DMS153 treated with DMSO at 0.1 percent for 48 hours (cell line): Measurements from ENCODE around the gene C15orf39.
"Not testable (repeated sequence)": the region's sequence is repeated elsewhere in the genome, so short reads cannot be mapped to it uniquely, and the experiment has no call there.

ENCODE experiments used
- DNase-seq: peaks from one replicate; lab custom pipeline; 2025; ENCODE audit not compliant: unreplicated experiment; lab: John Stamatoyannopoulos, UW

The C15orf39 gene

DNA sequence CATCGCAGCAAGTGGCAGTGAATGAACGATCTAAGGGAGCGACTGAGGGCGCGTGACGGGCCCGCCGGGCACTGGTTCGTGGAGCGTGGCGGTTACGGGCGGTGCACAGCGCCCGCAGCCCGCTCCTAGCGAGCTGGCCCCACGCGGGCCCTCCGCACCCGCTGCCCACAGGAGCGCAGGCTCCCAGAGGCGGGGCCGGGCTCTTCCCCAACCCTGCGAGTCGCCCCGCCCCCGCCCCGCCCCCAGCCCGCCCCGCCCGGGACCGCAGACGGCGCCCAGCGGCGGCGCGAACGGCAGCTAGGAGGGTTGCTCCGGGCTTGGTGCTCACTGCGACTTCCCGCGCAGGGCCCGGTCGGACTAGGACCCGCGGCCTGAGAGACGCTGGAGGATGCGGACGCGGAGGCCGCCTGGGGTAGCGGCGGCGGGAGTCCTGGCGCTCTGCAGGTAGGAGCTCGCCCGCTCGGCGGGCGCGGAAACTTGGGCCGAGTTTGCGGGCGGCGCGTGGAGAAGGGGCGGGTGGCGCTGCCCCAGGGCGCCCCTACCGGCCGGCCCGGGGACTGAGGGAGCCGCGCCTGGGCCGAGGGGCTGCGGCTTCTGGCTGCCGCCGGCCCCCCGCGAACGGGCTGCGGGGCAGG is at the start of gene C15orf39:
TSS of gene C15orf39 (plus strand) at position 267 of the 635 bp plus-strand sequence. CDS start 4,167 bp downstream, outside the sequence.
- peak; percentile 16 for DNase-seq

DNA sequence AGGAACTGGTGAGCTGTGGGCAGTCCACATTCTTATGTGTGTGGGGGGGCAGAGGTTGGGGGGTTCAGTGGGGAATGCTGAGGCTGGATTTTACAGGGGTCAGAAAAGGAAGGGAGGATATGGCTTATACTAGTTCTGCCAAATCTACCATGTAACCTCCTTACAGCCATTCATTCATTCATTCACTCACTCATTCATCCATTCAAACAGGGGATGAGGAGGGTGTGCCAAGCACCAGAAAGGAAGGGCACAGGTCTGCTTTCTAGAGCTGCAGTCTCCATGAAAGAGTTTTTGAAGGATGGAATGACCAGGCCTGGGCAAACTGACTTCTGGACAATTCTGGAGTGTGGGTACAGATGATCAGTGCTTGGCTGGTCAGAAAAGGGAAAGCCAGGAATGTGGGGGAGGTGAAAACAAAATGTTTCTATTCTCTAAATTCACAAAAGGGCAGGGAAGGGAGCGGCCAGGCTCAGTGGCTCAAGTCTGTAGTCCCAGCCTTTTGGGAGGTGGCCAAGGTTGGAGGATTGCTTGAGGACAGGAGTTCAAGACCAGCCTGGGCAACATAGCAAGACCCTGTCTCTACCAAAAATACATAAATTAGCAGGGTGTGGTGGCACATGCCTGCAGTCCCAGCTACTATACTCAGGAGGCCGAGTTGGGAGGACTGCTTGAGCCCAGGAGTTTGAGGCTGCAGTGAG is 49.2 kb upstream of the C15orf39 start:
- DNase-seq: no peak

DNA sequence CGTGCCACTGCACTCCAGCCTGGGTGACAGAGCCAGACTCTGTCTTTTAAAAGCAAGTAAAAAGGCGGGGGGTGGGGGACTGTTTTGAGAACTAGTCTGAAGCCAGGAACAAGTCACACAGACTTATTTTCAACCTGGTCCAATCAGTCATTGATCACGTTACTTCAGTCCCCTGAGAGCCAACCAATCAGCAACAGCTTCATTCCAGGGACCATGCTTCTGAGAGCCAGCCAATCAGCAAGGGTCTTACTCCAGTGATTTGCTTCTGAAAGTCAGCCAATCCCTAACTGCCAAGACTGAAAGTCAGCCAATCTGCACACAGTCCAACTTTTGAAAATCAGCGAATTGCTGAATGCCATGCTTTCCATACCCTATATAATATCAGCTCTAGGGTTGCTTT is 48.6 kb upstream of the C15orf39 start:
- no peak for DNase-seq

DNA sequence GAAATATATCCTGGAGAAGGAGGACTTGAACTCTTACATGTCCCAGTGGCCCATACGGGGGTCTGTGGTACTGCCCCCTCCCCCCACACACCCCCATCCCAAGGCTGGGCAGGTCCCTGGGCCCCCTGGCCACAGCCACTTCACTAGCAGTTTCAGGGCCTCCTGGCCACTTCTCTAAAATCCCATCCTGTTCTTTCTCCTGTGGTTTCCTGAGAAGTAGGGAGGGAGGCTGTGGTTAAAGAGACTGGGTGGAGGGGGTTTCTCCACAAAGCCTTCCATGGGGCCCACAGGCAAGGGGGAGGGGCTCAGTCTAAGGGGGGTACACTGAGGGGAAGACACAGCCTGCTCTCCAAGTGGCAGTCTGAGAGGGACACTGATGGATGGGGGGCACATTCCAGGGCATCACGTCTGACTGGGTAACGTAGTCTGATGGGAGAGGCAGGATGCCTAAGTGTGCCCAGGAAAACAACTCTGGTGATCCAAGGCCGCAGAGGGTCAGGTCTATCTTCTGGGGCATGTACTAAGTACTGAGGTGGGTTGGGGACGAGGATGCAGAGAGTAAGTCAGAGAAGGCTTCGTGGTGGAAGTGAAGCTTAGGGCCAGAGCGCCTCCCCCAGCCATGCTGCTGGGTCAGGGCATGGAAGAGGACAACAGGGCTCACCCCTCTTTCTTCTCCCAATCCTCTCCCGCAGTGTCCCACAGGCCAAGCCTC is 48.0 kb upstream of the C15orf39 start:
- DNase-seq: no peak

DNA sequence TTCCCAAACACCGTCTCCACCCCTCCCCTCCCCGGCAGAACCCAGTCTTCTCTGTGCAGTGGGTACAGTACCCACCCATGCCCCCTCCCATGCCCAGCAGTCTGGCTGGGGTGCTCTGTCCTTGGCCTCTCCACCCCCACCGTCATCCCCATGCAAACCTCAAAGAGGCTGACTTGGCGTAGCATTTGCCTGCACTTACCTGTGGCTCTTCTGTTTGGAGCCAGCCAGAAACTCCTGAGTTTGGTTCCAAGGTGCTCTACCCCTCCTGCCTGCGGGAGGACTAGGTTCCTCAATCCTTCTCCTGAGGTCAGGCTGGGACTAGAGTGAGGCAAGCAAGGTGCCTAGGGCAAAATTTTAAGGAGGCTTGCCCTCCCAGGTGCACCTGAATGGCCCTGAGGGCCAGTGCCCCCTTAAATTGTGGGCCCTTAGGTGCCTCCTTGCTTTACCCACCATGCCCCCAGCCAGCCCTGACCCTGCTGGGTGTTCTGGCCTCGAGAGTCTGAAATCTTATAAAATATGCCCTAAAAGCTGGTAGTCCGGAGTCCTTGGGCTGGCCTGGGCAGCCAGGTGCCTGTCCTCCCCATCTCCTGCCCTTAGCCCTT is 47.1 kb upstream of the C15orf39 start:
- DNase-seq: no peak

DNA sequence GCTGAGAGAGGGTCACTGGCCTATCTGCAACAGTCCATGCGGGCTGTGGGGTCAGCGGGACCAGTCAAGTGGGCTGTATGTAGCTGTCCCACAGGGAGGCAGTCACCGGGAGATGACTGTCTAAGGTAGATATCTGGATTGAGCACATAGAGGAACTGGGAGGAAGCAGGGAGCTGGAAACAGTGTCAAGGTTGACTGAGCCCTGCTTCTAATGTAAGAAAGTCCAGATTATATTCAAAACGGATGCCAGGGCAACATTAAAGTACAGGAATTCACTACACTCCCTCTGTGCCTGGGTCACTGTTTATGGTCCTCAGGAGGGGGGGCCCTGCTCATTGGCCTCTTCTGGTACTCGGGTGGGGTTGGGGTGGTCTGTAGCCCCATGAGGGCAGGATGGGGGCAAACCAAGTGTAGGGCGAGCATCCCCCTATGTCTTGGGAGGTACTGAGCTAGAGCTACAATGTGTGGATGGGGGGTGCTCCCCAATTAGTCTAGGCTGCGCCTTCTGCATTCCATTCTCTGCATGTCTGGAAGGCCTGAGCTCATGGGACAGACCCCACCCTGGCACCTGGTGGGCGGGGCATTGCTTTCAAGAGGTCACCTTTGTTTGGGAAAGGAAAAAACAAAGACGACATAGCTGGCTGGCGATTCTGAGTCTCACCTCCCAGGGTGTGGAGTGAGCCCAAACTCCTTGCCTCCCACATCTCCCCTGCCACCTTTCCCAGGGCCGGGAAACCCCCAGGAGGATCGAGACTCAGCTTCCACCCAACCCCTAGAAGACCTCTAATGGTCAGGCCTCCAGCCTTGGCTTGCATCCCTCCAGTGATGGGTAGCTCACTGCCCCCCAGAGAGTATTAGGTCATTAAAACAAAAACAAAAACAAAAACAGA is 45.1 kb upstream of the C15orf39 start:
- no peak for DNase-seq

DNA sequence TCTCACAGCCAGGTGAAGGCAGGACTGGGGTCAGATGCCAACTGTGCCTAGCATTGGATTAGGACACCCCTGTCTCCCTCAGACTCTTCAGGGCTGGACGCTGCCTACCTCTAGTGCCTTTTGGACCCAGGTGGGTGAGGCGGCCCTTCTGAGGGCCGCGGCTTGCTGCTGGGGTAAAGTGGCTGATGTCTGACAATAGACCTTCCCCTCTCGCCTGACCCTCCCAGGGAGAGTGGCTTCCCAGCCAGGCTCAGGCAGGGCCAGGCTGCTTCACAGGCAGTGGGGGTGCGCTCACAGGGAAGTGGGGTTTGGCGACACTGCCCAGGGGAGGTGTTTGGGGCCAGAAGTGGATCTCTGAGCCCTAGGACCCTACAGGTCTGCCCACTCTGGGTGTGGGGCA is 43.3 kb upstream of the C15orf39 start:
- DNase-seq: no peak

DNA sequence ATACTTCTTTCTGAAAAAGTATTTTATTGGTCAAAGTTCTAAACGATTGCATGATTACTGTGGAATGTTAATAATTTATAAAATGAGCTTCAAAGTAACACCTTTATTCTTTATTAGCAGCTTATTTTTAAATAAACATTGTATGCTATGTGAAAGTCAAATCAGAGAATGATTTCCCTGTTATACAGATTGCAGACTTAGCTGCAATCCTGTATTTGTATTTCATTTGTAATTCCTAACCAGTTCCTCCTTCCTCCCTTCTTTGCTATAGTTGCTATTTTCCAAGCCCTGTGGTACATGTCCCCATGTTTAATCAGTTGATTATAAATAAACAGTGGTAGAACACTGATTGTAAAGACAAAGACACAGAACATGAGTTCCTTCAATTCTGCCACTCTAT is 42.4 kb upstream of the C15orf39 start:
- no peak for DNase-seq

DNA sequence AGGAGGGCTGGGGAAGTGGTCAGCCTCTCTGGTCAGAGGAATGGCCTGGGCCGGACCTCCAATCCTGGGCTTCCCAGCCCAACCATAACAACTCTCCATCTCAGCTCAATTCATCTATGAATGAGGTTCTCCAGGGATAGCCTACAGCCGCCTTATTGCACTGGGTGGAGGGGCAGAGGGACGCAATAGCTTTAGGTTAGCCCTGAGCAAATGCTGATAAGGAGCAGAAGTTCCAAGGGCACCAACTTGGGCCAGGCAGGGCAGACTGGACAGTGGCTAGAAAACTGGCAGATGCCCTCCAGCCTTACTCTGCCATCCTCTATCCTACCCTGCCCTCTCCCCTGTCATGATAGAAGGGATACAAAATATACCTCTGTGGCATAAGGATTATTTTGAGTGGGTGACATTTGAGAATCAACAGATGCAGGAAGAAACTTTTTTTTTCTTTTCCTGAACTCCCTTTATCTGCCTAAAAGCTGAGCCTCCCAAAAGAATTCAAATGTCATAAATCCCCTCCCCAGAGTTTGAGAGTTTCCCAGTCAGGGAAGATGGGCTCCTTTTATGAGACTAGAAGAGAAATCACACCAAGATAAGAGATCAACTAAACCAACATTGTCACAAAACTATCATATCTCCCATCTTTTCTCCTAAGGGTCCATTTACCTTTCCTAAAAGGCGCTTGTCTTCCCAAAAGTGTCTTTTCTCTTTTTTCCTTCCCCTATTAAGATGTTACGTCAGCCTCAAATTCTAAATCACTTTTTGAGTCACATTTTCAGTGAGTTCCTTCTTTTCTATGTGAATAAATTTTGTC is 40.4 kb upstream of the C15orf39 start:
- DNase-seq: no peak

DNA sequence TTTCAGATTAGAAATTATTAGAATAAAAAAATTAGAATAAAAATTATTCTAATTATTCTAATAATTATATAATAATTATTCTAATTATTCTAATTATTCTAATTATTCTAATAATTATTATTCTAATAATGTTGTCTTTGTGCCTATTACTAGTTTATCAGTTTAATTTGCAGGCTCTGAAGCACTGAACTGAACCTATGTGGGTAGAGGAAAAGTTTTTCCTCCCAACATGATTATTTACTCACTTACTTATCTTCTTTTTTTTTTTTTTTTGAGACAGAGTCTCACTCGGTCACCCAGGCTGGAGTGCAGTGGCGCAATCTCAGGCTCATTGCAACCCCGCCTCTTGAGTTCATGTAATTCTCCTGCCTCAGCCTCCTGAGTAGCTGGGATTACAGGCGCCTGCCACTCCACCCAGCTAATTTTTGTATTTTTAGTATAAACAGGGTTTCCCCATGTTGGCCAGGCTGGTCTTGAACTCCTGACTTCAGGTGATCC is 39.7 kb upstream of the C15orf39 start:
- no peak for DNase-seq

DNA sequence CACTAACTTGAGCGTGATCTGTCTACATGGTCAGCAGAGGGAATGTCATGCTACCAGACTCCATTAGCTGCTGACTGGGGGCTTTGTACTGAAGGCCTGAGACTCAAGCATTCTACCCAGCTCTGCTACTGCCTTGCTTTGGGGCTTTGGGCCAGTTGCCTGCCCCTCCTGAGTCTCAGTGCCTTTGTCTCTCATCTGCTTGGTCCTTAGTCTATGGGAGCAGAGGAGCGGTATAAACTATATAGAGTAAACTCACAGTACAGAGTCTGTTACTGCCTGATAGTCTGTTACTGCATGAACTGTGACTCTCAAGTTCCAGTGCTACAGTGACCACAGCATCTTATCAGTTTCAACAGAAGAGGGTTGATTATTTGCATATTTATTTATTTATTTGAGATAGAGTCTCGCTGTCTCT is 38.5 kb upstream of the C15orf39 start:
- DNase-seq: no peak

DNA sequence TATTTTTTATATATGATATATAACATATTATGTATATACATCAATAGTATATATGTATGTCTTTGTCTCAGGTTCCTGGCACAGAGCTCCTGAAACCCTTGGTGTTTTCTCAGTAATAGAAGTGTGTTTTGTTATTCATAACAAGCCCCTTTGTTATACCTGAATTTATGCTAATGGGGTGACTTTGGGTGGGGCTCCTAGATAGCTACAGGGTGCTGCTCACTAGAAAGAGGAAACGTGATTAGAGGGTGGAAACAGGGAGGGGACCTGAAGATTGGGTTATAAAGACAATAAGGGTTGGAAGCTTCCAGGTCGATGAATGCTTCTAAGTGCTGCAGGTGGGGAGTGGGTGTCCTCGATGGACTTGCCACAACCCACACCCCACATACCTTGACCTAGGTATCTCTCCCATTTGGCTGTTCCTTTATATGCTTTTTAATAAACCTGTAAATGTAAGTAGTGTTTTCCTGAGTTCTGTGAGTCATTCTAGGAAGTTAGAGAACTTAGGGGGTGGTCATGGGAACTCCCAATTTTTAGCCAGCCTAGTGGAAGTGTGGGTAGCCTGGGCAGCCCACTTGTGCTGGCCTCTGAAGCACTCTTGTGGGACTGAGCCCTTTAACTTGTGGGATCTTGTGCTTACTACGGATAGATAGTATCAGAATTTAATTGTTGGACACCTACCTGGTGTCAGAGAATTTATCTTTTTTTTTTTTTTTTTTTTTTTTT is 36.9 kb upstream of the C15orf39 start:
- no peak for DNase-seq

DNA sequence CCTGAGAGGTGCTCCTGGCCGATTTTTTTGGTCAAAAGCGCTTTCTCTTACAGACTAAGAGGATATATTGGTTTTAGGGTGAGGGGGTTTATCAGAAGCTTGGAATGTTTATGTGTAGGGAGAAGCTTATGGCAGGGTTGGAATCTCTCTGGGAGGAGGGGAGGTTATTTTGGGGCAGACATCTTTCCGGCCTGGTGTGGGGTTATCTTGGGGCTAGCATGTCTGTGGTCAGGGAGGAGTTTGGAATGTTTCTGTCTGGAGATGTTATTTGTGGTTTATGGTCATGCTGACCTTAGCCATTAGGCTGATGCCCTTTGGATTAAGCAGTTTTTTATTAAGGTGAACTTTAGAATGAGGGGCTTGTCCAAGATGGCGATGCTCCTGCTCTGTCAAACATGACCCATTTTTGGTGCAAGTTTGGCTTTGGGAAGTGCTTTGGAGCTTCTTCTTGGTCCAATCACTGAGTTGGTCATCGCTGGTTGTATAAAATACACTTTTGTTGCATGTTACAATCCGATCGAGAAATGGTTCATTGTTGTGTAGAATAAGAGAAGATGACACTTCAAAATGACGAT is 35.1 kb upstream of the C15orf39 start:
- not testable (repeated sequence) for DNase-seq

DNA sequence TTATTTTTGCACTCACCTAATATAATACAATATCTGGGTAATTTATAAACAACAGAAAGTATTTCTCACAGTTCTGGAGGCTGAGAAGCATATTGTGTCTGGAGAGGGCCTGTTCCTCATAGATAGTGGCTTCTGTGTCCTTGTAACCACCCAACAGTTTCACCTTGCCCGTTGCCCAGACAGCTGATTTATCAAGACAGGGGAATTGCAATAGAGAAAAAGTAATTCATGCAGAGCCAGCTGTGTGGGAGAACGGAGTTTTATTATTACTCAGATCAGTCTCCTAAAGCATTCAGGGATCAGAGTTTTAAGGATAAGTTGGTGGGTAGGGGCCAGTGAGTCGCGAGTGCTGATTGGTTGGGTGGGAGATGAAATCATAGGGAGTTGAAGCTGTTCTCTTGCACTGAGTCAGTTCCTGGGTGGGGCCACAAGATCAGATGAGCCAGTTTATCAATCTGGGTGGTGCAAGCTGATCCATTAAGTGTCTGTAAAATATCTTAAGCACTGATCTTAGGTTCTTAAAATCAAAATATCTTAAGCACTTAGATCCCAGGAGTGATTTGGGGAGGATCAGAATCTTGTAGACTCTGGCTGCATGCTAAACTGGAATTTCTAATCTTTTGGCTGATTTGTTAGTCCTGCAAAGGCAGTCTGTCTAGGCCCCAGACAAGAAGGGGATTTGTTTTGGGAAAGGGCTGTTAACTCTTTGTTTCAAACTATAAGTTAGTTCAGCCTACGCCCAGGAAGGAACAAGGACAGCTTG is 33.9 kb upstream of the C15orf39 start:
- no peak for DNase-seq

DNA sequence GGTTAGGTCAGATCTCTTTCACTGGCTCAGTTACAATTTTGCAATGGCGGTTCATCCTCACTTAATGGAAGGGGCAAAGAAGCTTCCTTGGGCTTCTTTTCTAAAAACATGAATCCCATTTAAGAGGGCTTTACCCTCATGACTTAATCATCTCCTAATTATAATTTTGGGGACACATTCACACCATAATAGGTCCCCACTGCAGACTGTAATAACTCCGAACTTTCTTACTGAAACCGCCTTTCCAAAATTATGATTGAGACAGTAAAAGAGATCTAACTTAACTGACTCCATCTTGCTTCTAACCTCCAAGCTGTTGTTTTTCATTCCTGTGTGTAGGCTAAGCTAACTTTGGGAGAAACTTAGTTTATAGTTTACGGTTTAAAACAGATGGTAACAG is 33.3 kb upstream of the C15orf39 start:
- DNase-seq: no peak

DNA sequence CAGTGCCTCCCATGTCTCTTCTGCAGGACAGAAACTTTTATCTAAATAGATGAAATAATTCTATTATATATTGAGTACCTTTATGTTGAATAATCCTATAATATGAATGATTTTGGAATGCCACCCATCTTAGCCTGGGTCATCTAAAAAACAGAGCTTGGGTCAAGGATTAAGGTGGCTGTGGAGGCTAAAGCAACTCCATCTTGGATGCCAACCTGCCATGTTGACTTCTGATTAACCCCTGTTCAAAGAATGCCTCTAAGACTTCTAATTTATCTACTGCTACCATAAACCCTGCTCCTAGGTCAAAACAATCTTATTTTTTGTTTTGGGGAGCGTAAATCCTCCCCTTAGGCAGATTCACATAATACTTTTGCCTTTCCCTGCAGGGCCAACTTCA is 31.5 kb upstream of the C15orf39 start:
- DNase-seq: no peak

DNA sequence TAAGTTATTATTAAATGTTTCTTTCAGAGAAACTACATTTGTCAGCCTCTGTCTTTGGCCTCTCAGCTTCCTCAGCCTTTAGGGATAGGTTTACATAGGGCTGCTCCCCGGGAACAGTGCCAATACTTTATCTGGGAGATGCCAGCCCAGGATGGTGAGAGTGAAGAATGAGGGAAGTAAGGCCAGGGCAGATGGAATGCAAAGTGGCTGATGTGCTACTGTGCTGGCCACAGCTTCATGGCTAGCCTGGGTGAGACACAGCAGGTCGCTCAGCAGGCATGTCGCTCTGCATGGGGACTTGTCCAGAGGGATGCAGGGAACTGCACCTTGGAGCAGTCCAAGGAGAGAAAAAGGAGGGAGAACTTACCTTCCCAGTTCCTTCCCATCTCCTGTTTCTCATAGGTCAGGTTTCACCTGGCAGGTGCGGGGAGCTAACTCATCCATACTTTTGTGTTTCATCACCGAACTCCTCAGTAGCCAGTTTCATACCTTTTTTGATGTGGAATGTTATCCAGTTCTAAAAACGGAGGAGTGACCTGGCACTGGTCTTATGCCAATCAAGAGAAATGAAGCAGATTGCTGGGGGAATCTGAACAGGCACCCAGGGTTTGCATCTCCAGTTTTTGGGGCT is 30.9 kb upstream of the C15orf39 start:
- no peak for DNase-seq

DNA sequence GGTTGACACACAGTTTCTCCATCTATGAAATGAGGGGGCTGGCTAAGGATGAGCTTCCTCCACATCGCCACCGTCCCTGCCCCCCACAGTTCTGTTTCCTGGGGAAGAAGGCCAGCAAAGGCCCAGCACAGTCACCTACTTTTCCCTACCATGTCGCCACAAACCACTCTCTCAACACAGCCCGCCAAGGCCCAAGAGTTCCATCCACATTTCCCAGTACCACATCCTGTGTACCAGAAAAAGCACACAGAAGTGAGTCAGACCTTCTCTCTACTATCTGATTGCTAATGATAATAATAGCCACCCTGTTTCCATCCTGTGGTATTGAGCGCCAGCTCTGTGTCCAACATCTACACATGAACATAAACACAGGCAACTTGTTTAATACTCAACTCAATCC is 30.3 kb upstream of the C15orf39 start:
- no peak for DNase-seq
